ENCODE results near the gene YPEL1. TPM values are rescaled to one million over a fixed set of nuclear protein-coding genes. Genes with fewer than 3 reads are reported as not detected.

YPEL1 gene
- total RNA-seq, 1 experiment from 2014 or later: 3.6 TPM

DNA sequence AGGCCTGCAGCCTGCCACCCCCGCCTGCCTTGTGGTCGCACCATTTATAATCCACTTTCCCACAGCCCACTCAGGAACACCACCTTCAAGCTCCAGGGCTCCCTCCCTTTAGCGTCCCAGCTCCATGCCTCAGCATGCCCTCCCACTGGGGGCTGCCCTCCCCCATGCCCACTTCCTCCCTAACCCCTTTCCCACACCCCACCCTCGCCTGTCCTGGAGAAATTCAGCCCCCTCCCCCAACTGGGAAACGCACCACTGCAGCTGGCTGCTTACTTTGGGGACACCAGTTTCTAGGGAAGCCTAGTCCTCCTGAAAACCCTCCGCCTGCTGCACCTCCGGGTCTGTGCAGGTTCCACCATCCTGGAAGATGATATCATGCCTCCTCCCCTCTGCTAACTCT, 3.4 kb upstream of the YPEL1 start:
- Histone ChIP-seq H3K4me1 (ENCODE audit: insufficient read depth, low read length, poor library complexity, severe bottlenecking) (peaks cover 4% of the 10 kb centered on the region), H3K27me3 (replicated peaks; ENCODE audit: insufficient read depth, low read depth, low read length, poor library complexity) (no peaks in the 10 kb centered on the region), H3K4me3 (ENCODE audit: low read depth, low read length, poor library complexity, severe bottlenecking) (no peak overlapping the region), H3K9me3 (ENCODE audit: low read depth, low read length, poor library complexity, severe bottlenecking) (no peaks in the 10 kb centered on the region), H3K36me3 (ENCODE audit: insufficient read depth, low read length, poor library complexity, severe bottlenecking) (no peaks in the 10 kb centered on the region), H3K27ac (ENCODE audit: low read depth, low read length, poor library complexity, severe bottlenecking) (no peak overlapping the region)
- intact Hi-C loops (cut with micrococcal nuclease; ENCODE audit: unreplicated experiment): no loop called here
- no TSS peak for BruUV-seq (replicated peaks)
- ChIA-PET POLR2A (ENCODE audit: low non-redundant PET) (no interaction called here), CTCF (no interaction called here)
- TF ChIP-seq CTCF (conservative IDR thresholded peaks at IDR 0.05; ENCODE audit: low read depth, low read length) (no peak), EZH2 (IDR thresholded peaks at IDR 0.05; ENCODE audit: borderline replicate concordance, low read depth, low read length, poor library complexity, severe bottlenecking) (no peak)
- no peak for DNase-seq (ENCODE audit: low spot score)

GRCh38 chr22:21738081-21738480, 2.5 kb upstream of the YPEL1 start:
- Histone ChIP-seq H3K36me3 (ENCODE audit: insufficient read depth, low read length, poor library complexity, severe bottlenecking) (no peaks in the 10 kb centered on the region), H3K27me3 (replicated peaks; ENCODE audit: insufficient read depth, low read depth, low read length, poor library complexity) (no peaks in the 10 kb centered on the region), H3K27ac (ENCODE audit: low read depth, low read length, poor library complexity, severe bottlenecking) (no peak overlapping the region), H3K9me3 (ENCODE audit: low read depth, low read length, poor library complexity, severe bottlenecking) (no peaks in the 10 kb centered on the region), H3K4me1 (ENCODE audit: insufficient read depth, low read length, poor library complexity, severe bottlenecking) (peaks cover 4% of the 10 kb centered on the region), H3K4me3 (ENCODE audit: low read depth, low read length, poor library complexity, severe bottlenecking) (no peak overlapping the region)
- BruUV-seq (replicated peaks): no TSS peak
- TF ChIP-seq EZH2 (IDR thresholded peaks at IDR 0.05; ENCODE audit: borderline replicate concordance, low read depth, low read length, poor library complexity, severe bottlenecking) (no peak), CTCF (conservative IDR thresholded peaks at IDR 0.05; ENCODE audit: low read depth, low read length) (no peak)
- DNase-seq (ENCODE audit: low spot score): no peak
- intact Hi-C loops (cut with micrococcal nuclease; ENCODE audit: unreplicated experiment): no loop called here
- POLR2A ChIA-PET (ENCODE audit: low non-redundant PET): no interaction called here
- CTCF ChIA-PET: no interaction called here

GRCh38 chr22:21736948-21737347, 1.4 kb upstream of the YPEL1 start:
- no peak for DNase-seq (ENCODE audit: low spot score)
- no TSS peak for BruUV-seq (replicated peaks)
- Histone ChIP-seq H3K4me3 (ENCODE audit: low read depth, low read length, poor library complexity, severe bottlenecking) (no peak overlapping the region), H3K36me3 (ENCODE audit: insufficient read depth, low read length, poor library complexity, severe bottlenecking) (no peaks in the 10 kb centered on the region), H3K27me3 (replicated peaks; ENCODE audit: insufficient read depth, low read depth, low read length, poor library complexity) (no peaks in the 10 kb centered on the region), H3K4me1 (ENCODE audit: insufficient read depth, low read length, poor library complexity, severe bottlenecking) (peaks cover 4% of the 10 kb centered on the region), H3K9me3 (ENCODE audit: low read depth, low read length, poor library complexity, severe bottlenecking) (no peaks in the 10 kb centered on the region), H3K27ac (ENCODE audit: low read depth, low read length, poor library complexity, severe bottlenecking) (no peak overlapping the region)
- intact Hi-C loops (cut with micrococcal nuclease; ENCODE audit: unreplicated experiment): no loop called here
- TF ChIP-seq EZH2 (IDR thresholded peaks at IDR 0.05; ENCODE audit: borderline replicate concordance, low read depth, low read length, poor library complexity, severe bottlenecking) (no peak), CTCF (conservative IDR thresholded peaks at IDR 0.05; ENCODE audit: low read depth, low read length) (no peak)
- CTCF ChIA-PET: no interaction called here
- POLR2A ChIA-PET (ENCODE audit: low non-redundant PET): no interaction called here

Data from A673 (cell line).